NCI-H2029 (cell line): Measurements from ENCODE around the gene PTDSS2.

Experiments used
- DNase-seq: peaks from one replicate; lab custom pipeline; 2025; lab: John Stamatoyannopoulos, UW

Gene PTDSS2

DNA sequence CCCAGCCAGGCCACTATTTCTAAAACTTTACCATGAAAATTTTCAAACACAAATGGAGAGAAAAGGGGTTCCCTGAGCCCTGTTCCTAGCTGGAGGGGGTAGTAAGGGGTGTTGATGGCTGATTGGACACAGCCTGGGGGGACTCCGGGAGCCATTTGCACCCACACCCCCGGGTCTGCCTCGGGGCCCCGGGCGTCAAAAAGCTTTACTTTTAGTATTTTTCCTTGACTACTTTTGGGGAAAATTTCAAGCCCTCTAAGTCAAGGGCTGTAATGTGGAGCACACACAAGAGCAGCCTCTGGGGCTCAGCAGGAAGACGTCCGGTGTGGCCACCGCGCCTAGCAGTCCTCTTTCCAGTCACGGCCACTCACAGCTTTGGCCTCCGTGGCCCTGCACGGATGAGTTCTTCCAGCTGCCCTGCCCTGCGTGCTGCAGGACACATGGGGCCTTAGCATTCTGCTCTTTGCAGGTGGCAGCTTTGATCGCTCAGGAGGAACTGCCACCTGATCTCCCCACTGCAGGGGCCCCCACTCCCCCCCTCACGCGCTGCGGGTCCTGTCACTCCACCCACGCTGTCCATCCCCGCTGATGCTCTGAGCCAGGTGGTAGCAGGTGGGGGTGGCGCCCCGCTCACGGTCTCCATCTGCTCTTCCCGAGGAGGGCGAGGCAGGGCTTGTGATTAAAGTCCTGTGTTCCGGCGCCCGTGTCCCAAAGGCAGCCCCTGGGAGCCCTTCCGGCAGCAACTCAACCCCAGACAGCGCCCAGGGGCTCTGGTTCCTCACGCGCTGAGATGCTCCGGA lies 42.5 kb downstream of the PTDSS2 start:
- DNase-seq = no peak

DNA sequence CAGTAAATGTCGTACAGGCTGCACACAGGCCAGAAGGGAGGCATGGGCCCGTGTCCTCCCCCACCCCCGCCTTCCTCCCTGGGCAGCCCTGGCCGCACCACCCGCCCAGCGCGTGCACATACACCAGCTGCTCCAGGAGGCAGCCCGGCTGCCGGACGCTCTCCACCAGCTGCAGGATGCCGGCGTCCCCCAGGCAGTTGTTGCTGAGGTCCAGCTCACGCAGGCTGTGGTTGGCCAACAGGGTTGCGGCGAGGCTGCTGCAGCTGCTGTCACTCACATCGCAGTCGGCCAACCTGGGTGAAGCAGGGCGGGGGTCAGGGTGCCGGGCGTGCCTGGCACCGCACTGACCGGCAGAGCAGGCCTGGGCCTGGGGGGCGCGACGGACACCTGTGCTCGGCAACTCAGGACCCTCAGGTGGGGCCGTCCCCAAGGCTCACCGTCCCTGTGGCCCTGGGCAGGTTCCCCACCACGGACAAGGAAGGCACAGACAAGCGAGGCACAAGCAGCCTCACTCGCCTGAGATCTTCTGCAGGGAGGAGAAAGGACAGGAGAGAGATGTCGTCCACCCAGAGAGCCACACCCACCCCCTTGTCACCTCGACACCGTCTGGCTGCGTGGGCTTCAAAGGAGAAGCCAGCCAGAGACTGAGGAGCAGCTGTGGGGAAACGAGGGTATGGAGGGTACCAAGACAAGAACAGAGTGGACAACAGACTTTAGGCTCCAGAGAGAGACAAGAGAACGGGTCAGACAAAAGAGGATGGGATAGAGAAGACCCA lies 44.9 kb downstream of the PTDSS2 start:
- DNase-seq = no peak

DNA sequence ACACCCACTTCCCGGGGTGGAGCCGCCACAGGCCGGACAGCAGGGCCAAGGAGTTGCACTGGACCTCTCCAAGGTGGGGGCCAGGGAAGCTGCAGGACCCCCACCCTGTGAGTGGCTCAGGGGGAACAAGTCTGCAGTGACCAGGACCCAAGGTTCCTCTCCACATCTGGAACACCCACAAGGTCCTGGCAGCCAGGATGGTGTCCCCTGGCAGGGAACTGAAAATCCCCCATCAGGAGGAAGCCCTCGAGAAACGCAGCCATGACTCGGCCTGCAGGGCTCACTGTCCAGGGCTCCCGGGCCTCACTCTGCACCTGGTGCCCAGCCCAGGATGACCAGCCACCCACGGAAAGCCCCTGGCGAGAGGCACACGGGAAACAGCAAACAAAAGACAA lies 45.5 kb downstream of the PTDSS2 start:
- DNase-seq = no peak

DNA sequence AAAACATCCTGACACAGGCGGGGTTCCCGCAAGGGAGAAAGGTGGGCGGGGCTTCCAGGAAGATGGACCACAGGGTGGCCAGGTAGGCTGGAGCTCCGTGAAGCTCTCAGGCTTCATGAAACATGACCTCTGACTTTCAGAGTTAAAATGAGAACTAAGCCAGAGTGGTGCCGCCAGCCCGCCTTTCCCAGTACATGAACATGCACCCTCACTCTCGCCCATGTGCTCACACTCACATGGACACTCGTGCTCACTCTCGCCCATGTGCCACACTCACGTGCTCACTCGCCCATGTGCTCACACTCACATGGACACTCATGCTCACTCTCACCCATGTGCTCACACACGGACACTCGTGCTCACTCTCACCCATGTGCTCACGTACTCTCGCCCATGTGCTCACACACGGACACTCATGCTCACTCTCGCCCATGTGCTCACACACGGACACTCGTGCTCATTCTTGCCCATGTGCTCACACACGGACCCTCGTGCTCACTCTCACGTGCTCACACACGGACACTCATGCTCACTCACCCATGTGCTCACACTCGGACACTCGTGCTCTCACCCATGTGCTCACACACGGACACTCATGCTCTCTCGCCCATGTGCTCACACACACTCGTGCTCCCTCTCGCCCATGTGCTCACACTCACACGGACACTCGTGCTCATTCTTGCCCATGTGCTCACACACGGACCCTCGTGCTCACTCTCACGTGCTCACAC lies 46.9 kb downstream of the PTDSS2 start:
- DNase-seq = no peak

DNA sequence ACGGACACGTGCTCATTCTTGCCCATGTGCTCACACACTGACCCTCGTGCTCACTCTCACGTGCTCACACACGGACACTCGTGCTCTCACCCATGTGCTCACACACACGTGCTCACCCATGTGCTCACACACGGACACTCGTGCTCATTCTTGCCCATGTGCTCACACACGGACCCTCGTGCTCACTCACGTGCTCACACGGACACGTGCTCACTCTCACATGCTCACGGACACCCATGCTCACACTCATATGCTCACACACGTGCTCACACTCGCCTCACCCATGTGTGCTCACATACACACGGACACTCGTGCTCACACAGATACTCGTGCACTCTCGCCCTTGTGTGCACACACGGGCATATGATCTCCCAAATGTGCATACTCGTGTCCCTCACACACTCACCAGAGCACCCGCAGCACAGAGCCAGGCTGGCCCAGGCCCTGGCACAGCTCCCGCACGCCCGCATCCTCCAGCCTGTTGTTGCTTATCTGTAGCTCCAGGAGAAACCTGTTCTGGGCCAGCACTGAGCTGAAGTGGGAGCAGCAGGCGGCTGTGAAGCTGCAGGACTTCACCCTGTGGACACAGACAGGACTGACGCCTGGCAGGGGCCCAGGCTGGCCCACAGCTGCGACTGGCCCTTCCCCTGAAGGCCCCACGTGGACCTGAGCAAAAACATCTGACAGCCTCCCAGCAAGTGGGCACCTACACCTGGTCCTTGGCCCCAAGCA lies 47.7 kb downstream of the PTDSS2 start:
- DNase-seq = no peak

DNA sequence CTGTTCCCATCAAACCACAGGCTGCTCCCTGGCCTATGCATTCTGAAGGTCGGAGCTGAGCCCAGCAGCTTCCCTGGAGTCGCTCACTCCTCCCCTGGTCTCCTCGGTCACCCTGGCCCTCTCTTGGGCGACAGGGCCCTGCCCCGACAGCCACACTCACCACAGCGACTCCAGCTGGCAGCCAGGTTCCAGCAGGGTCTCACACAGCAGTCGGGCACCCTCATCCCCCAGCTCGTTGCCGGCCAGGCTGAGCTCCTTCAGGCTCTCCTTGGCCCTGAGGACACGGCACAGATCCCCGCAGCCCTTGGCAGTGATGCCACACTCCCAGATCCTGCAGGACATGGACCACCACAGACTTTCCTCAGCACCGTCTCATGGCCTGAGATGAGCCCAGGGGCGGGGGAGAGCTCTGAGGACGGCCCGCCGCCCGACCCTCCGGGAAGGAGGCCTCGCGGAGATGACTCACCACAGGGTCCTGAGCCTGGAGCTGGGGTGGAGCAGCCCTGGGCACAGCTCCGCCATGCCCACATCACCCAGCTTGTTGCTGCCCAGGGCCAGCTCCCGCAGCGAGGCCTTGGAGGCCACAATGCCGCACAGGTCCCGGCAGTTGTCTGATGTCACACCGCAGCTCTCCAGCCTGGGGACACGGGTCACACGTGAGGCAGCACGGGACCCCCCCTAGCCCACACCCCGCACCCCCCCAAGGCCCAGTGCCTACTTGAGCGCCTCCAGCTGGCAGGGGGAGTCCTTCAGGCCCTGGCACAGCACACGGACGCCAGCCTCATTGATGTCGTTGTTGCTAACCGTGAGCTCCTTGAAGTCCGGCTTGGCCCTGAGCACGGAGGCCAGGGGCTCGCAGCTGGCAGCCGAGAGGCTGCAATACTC lies 48.5 kb downstream of the PTDSS2 start:
- no peak for DNase-seq

DNA sequence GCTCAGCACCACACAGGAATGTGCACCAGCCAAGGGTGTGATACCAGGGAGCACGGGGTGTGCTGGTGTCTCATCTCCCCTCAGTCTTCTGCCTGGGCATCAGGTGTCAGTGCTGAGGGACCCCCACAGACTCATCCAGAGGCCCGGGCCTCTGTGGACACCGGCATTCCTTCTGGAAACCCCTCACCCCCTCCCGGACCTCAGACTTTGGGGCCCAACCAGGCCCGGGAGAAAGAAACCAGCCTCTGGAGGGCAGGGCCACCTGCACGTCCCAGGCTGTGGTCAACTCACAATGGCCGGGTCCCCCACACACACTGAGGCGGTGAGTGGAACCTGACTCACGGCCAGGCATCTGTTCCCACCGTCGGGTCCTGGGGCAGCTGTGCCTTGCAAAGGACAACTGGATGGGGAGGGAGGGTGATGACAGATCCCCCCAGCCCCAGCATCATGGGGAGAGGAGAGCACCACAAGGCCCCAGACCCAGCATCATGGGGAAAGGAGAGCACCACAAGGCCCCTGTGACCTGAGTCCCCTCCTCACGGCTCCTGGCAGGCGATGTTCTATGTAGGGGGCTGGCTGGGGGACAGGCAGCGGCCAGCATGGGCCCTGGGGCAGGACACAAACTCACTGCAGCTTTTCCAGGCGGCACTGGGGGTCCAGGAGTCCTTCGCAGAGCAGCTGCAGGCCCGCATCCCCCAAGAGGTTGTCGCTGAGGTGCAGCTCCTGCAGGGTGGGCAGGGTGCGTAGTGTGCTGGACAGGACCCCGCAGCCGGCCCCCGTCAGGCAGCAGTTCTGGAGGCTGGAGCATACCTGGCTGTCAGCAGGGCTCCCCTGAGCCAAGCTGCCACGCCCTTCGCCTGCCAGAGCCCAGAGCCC lies 49.4 kb downstream of the PTDSS2 start:
- DNase-seq = no peak

DNA sequence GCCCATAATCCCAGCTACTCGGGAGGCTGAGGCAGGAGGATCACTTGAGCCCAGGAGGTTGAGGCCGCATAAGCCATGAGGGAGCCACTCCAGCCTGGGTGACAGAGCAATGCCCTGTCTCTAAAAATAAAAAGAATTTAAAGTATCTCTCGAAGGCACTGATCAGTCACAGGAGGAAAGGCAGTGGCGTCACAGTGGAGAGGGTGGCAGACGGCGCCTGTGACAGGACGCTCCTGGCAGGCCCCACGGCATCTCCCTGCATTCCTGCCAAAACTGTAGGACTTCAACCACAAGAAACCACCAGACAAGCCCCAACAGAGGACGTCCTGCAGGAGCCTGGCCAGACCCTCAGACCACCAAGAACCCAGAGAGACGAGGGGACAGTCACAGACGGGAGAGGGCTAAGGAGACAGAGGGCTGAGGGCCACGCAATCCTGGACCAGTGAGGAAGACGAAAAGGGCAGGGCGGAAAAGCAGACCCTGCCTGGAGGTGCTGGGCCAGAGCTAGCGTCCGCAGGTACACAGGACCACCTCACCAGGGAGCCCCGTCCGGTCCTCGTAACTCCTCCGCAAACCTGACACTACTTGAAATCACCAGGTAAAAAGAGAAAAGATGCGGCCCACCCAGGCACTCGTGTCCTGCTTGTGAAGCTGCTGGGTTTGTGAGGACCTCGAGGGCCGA lies 51.1 kb downstream of the PTDSS2 start:
- DNase-seq = no peak

DNA sequence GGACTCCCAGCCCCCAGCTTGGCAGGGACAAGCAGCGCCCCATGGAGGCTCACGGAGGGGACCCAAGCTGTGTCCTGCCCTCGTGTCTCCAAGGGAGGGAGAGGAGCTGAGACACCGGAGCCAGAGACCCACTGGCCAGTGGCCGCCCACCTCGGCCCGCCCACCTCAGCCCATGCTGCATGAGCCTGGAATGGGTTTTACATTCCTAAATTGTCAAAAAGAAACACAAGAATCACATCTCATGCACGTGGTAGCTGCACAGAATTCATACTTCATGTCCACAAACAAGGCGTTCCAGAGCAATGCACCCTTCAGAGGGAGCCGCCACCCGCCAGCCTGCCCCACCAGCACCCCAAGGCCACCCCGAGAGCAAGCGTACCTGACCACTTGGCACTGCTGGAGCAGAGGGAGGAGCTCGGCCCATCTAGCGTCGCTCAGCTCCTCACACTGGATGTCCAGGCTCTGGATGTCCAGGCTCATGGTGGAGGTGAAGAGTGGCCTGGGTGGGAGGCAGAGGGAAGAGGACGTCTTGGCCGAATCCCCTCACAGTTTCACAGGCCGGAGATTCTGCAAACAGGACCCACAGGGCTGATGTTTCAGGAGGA lies 51.7 kb downstream of the PTDSS2 start:
- DNase-seq = no peak

DNA sequence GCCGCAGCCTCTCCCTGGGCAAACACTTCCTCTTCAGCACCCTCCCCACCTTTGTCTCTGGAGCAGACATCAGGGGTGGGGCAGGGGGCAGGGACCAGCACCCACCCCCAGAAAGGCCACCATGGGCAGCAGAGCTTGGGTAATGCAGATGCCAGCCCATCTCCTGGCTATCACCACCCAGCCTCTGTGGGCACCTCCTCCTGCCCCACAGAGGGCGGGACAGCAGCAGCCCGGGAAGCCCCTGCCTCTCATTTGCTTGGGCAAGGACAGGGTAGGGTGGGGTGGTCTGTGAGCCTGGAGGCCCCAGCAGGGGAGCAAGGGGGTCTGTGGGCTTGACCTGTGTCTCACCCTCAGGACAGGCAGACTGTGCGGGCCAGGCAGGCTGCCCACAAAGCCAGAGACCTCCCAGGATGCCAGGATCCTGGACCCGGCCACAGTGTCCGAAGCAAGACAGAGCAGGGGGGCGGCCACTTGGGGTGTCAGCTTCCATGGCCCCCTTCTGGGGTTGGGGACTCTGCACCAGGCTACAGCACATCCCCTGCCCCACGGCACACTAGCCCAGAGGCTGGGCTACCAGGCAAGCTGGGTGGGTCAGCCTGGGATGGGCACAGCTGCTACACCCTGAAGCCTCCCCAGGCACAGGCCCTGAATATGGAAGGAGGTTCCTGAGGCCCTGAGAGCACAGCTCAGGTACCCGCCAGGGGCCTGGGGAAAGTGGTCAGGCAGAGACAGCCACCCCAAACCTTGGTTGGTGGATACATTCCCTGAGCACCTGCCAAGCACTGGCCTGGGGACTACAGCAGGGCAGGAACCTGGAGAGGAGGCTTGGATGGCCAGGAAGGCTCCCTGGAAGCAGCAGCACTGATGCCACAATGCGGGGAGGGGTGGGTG lies 52.5 kb downstream of the PTDSS2 start:
- DNase-seq = no peak

DNA sequence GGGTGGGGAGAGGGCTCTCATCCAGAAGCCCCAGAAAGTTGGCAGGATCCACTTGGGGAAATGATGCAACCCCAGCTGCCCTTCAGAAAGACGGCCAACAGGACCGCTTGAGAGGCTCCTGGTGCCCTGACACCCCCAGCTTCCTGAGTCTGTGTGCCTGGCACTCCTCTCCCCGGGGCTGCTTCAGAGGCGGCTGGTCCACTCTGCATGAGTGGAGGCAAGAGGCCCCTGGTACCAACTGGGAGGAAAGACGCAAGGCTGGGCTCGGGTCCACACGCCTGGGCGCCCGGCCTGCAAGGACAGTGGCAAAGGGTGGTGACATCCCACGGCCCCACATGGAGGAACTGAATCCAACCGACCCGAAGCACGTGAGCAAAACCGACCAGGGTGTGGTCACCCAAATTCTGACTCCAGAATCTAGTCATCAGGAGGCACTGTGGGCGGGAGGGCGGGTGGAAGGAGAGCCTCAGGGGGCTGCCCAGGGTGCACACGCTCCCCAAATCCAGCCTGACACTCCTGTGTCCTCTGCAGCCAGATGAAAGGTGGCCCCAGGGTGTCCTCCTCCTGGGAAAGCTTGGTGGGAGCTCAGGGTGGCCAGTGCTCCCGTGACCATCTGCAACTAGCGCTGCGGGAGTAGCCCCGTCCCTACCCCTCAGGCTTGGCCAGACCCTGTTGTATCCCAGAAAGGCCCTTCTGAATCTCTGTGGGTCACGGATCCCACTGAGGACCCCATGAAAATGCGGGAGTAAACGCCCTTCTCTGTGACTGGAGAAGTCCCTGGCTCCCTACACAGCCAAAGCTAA lies 53.3 kb downstream of the PTDSS2 start:
- DNase-seq = no peak

DNA sequence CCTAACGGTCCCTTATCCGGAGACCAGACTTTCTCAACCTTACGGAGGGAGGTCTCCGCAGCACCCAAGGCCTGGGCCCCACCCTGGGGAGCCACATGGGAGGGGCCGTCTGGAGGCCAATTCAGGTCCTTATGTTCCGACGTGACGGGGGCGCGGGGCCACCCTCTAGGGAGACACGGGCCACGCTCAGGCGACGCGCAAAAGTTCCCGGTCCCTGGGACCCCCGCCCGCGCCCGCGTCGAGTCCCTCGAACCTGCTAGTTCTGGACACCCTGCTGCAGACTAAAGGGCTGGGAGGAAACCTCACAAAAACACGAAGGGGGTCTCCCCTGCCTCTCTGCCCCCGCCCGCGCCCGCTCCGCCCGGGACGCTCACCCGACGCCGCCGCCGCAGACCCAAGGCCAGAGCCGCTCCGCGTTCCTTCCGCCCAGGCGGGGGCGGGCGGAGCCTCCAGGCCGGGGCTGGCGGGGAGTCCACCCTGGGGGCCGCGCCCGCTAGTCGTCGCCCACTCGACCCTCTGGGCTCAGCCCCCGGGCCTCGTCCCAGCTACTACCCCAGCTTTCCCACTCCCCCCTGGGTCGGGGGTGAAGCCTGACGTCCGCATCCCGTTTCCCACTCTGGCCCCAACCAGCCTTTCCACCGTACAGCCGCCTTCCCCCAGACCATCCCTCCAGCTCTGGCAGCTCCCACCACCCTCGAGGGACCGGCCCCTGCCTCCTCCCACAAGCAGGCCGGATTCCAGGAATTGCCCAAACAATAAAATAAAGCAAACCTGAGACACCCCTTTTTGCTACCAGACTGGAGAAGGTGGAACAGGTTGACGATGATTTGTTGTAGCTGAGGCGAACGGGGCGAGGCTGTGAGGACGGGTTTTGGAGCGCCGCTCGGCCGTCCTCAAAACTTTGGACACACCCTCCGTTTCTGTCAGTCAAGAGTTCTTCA lies 54.2 kb downstream of the PTDSS2 start:
- no peak for DNase-seq

DNA sequence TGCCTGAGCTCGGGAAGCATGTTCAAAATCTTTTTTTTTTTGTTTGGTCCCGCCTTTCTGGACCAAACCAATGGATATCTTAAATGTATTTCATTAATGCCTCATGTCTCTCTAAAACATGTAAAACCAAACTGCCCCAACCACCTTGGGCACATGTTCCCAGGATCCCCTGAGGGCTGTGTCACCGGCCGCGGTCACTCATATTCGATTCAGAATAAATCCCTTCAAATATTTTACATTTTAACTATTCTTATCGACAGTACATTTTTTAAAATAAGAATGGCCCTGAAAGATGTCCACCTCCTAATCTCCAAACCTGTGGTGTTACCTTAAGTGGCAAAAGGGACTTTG lies 54.9 kb downstream of the PTDSS2 start:
- DNase-seq = no peak

DNA sequence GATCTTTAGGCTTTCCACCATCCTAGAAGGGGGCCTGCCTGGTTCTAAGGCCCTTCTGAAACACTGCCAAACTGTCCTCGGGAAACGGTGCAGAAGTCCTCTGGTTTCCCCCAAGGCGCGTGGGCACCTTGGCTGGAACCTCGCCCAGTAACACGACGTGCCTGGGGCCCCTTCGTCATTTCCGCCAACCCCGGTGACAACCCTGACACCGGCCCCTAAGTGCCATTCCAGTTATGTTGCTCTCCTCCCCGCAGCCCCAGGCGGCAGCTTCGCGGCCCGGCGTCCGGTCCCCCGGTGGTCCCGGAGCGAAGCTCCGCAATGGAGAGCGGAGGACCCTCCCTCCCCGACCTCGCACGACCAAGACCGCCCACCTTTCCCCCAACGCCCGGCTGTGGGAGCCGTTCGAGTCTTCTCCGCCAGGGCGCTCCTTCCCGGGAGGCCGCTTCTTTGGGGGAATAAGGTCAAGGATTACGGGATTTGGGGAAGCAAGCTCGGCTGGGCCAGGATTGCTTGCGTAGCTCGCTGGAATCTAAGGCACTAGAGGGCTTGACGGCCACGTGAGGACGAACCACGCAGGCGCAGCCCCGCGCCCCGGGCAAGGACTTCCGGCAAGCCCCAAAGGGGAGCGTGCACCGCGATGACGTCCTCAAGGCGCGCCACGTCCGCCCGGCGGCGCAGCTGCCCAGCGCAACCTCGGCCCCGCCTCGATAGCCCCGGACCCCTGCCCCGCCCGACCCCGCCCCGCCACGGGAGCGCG lies 56.3 kb downstream of the PTDSS2 start:
- DNase-seq = peak; percentile 95

DNA sequence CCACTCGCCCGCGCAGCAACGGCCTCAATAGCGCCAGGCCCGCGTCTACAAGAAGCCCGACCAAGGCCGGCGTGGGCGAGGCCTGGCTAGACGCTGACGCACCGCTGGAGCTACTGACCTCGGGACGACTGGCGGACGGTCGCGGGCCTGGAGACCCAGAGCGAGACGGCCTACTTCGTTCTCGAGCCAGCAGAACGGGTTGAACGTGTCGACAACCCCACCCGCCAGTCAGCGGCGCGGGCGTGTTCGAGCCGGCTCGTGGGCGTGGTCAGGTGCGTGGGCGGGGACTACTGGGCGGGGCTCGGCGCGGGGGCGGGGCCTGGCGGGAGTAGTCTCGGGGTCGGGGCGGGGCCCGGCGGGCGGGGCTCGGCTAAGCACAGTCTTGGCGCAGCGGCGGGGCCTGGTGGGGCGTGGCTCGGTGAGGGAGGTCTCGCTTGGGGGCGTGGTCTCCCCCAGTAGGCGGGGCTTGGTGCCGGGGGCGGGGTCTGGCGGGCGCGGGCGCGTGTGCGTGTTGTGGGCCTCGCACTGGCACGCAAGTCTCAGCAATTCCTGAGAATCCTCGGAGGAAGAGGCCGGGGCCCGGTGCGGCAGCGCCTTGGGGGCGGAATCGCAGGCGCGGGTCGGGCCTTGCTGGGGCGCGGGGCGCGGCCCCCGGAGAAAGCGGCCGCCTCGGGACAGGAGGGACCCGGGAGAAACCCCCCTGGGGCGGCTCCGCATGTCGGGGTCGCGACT lies 57.1 kb downstream of the PTDSS2 start, which contains the start of gene RNH1:
RNH1 (minus strand) TSS at position 248 of the 732 bp plus-strand sequence. CDS start 5,080 bp downstream, outside the sequence.
- DNase-seq = peak; percentile 90
